Mononuclear cell (primary cell): Measurements from ENCODE around the gene ATP6AP2. TPM values are rescaled to one million over a fixed set of nuclear protein-coding genes. Genes with fewer than 3 reads are reported as not detected.
A peak's percentile ranks its signal among the peaks of the same experiment; 100 is the strongest.
"Not testable (repeated sequence)": the region's sequence is repeated elsewhere in the genome, so short reads cannot be mapped to it uniquely, and the experiment has no call there.

Experiments
- H3K27me3 ChIP-seq: 2 replicates; pipeline ENCODE4 v1.6.0; 2011; ENCODE audit warnings: low read length, control low read depth; ENCODE audit not compliant: insufficient read depth
- H3K4me1 ChIP-seq: 2 replicates; pipeline ENCODE4 v1.5.1; 2011; ENCODE audit warnings: mild to moderate bottlenecking, low read length, control low read depth; ENCODE audit not compliant: insufficient read depth
- H3K4me3 ChIP-seq: 2 replicates; pipeline ENCODE4 v1.5.1; 2011; ENCODE audit warnings: mild to moderate bottlenecking, low read length, moderate library complexity
- H3K9me3 ChIP-seq: 2 replicates; pipeline ENCODE4 v1.5.1; 2011; ENCODE audit warnings: low read depth, mild to moderate bottlenecking, control low read depth, low read length
- total RNA-seq: library from RNA; depleted of rRNA; stranded (reverse); fragments of >200 nt; gene quantifications from one replicate; pipeline ENCODE4 v1.2.3, GENCODE V29; 2012

Gene ATP6AP2
- total RNA-seq, 1 donor, result 167 TPM

DNA sequence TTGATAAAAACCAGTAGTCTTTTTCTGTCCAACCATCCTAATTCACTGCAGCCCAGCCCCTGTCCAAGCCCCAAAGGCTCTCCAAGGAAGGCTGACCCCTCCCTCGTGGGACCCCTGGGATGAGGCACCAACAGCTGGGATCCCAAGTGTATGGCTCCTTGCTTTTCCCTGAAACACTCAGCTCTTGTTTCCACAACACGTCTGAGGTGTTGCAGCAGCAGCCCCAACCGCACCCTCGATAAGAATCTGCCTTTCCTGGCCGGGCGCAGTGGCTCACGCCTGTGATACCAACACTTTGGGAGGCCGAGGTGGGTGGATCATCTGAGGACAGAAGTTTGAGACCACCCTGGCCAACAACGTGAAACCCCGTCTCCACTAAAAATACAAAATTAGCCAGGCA is 17.0 kb upstream of the ATP6AP2 start:
- H3K4me3 ChIP-seq, result no peak overlapping the region
- H3K4me1 ChIP-seq, result no peaks in the 10 kb centered on the region
- no peaks in the 10 kb centered on the region for H3K27me3 ChIP-seq
- no peaks in the 10 kb centered on the region for H3K9me3 ChIP-seq

DNA sequence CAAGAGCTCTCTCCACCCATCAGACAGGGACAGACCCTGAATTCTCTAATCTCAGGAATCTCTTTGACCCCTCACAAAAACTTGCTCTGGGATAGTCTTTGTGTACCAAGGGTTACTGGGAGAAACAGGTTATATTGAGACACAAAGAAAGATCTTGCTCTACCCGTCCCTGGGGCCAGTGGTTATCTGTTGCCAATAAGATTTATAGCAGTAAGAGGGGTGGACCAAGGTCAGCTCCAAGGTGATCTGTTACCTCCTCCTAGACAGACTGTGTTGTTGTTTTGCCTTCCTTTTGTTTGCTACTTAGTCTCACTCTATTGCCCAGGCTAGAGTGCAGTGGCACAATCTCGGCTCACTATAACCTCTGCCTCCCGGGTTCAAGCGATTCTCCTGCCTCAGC is 16.3 kb upstream of the ATP6AP2 start:
- no peaks in the 10 kb centered on the region for H3K9me3 ChIP-seq
- no peaks in the 10 kb centered on the region for H3K4me1 ChIP-seq
- no peaks in the 10 kb centered on the region for H3K27me3 ChIP-seq
- H3K4me3 ChIP-seq, result no peak overlapping the region

DNA sequence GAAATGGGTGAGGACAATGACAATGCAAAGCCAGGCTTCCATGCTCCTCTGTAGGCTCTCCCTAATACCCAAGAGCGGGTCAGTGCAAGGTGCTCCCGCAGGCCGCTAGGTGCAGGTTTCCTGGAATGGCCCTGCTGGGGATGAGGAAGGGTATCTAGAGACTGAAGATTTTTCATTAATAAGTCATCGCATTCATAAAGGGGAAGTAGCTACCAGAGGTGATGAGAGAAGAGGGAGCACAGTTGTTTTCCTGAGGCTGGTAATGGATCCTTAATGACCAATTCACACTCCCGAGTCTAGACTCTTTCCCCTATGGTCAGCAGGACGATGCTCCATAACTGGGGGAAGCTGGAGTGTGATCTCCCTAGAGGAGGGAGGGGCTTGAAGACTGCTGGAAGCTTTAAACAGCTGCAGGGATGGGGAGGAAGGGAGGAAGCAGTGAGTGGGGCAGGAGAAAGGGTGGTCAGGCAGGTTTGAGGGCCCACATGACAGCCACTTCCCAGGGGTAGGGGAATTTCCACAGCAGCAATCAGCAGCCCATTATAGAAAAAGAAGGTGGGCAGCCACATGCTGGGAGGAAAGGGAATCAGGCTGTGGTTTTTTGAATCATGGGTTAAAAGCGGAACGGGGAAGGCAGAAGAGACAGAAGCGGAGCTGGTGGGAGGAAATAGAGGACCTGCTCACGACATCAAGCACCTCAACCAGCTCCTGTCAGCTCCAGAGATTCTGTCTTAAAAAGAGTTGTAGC is 10.2 kb upstream of the ATP6AP2 start:
- Histone ChIP-seq H3K4me1 (peaks cover 19% of the 10 kb centered on the region), H3K4me3 (no peak overlapping the region), H3K27me3 (no peaks in the 10 kb centered on the region), H3K9me3 (no peaks in the 10 kb centered on the region)

DNA sequence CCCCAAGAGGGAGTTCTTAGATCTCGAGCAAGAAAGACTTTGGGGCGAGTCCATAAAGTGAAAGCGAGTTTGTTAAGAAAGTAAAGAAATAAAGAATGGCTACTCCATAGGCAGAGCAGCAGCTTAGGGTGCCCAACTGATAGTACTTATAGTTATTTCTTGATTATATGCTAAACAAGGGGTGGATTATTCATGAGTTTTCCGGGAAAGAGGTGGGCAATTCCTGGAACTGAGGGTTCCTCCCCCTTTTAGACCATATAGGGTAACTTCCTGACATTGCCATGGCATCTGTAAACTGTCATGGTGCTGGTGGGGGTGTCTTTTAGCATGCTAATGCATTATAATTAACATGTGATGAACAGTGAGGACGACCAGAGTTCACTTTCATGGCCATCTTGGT is 9.6 kb upstream of the ATP6AP2 start:
- H3K27me3 ChIP-seq, H3K9me3 ChIP-seq, H3K4me3 ChIP-seq: not testable (repeated sequence)
- H3K4me1 ChIP-seq, result peaks cover 19% of the 10 kb centered on the region

DNA sequence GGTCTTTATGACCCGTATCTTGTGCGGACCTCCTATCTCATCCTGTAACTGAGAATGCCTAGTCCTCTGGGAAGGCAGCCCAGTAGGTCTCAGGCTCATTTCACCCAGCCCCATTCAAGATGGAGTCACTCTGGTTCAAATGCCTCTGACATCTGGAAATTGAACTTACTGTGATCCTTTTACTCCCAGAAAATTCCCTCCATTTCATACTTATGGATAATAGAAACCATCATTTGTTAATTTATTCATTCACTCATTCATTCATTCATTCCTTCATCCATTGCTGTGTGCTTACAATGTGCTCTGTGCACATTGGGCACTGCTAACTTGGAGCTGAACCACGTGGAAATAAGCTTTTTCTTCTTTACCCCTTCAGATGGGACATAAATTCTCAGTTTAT is 9.2 kb upstream of the ATP6AP2 start:
- H3K9me3 ChIP-seq, result no peaks in the 10 kb centered on the region
- peaks cover 19% of the 10 kb centered on the region for H3K4me1 ChIP-seq
- H3K27me3 ChIP-seq, result no peaks in the 10 kb centered on the region
- H3K4me3 ChIP-seq, result no peak overlapping the region

DNA sequence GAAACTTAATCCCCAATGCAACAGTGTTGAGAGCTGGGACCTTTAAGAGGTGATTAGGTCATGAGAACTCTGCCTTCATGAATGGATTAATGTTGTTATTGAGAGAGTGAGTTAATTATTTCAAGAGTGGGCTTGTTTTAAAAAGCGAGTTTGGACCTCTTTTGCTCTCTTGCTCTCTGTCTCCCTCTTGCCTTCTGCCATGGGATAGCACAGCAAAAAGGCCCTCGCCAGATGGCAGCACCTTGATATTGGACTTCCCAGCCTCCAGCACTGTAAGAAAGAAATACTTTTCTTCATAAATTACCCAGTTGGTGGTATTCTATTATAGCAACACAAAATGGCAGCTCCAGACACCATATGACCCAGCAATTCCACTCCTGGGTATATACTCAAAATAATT is 7.0 kb upstream of the ATP6AP2 start:
- Histone ChIP-seq H3K4me1 (peaks cover 35% of the 10 kb centered on the region), H3K4me3 (no peak overlapping the region), H3K9me3 (no peaks in the 10 kb centered on the region), H3K27me3 (no peaks in the 10 kb centered on the region)

DNA sequence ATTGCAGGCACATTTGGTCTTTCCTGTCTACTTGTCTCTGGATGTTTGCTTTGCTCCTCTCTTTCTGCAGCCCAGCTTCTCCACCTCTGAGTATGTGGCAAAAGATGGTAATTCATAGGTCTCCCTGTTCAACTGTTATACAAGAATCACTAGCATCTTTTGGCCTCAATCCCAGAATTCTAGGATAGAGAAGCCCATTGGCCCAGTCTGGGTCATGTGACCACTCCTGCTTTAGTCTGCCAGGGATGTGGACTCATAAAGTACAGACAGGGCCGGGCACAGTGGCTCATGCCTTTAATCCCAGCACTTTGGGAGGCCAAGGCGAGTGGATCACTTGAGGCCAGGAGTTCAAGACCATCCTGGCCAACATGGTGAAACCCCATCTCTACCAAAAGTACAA is 5.4 kb upstream of the ATP6AP2 start:
- not testable (repeated sequence) for H3K4me3 ChIP-seq, H3K9me3 ChIP-seq, H3K27me3 ChIP-seq
- peaks cover 43% of the 10 kb centered on the region for H3K4me1 ChIP-seq

DNA sequence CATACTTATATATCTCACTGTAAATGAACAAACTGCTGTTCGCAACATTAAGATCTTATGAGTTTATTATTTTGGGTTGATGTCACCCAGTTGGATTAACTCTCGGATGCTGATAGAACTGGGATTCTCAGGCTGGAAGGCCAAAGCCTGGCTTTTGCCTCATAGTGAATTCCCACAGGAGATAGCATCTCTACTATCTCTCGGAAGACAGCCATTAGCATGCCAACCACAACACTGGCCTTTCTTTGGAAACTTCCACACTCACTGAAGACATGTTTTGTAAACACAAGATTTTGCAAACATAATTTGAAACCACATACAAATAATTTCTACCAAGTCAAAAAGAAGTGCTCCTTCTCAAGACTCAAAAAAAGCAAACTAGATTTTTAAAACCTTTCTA is 4.5 kb upstream of the ATP6AP2 start:
- H3K4me3 ChIP-seq, result no peak overlapping the region
- H3K4me1 ChIP-seq, result peaks cover 35% of the 10 kb centered on the region
- no peaks in the 10 kb centered on the region for H3K27me3 ChIP-seq
- no peaks in the 10 kb centered on the region for H3K9me3 ChIP-seq

DNA sequence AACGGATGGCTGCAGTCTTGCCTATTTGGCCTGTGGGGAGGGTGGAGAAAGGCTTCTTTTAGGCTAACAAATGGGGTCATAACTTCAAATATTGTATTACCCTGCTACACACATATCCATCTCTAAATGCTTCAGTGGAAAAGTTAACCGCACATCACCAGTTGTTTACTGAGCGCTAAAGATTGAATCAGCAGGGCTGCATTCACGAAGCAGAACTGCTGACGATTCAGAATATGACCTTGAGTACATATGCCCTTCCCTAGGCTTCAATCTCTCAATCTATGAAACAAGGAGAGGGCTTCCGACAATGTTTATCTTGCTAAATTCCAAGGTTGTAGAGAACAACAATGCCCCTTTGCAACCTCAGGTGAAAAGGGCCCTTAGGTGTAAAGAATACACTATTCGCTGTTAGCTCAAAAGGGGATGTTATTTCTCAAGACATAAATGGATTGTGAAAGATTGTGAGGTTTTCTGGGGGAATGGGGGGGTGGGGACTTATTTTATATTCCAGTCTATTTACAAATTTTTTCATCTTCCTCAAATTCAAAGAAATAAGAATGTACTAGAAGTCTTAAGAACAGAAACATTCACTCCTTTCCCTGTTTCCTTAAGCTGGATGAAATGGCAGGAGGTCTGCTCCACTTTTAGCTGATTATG is 2.6 kb upstream of the ATP6AP2 start:
- H3K9me3 ChIP-seq, result no peaks in the 10 kb centered on the region
- no peaks in the 10 kb centered on the region for H3K27me3 ChIP-seq
- peaks cover 49% of the 10 kb centered on the region for H3K4me1 ChIP-seq
- H3K4me3 ChIP-seq, result no peak overlapping the region

DNA sequence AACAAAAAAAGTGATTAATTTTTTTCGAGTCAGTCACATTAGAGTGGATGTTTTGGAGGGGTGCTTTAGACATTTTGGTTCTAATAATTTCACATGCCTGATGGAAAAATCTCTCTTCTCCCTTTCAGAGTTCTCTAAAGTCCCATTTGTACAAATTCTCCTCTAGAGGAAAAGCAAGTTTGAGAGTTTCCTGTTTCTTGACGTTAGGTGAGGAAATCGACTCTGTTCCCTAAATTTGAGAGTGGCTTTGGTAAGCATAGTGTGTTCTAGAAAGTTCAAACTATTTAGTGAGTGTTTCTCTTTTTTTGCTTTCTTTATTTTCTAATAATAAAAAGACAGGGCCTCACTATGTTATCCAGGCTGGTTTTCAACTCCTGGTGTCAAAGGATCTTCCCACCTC is 1.6 kb upstream of the ATP6AP2 start:
- H3K4me3 ChIP-seq, result no peak overlapping the region
- no peaks in the 10 kb centered on the region for H3K9me3 ChIP-seq
- peaks cover 50% of the 10 kb centered on the region for H3K4me1 ChIP-seq
- H3K27me3 ChIP-seq, result no peaks in the 10 kb centered on the region

DNA sequence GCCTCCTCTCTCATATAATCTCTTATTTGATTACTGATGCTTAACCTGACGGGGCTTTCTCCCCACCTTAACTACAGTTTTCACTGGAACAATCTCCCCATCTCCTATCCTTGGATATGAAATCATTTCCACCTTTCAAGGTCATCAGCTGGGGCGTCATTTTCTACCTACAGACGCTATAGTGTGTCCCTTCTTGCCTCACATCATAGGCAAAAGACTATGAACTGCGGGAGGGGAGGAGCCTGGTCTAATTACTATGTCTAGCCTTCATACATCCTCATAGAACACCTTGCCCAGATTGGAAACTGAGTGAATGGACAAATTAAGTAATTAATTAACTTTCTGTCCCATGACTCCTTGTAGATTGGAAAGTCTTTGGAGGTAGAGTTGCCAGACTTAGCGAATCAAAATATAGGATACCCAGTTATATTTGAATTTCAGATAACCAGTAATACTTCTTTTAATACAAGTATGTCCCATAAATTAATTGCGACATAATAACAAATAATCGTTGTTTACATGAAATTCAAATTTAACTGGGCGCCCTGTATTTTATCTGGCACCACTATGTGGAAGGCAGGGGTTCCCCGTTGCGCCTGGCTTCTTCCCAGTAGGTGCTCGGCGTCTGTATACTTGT is 752 bp upstream of the ATP6AP2 start:
- Histone ChIP-seq H3K4me3 (peak overlapping the region; percentile 63), H3K9me3 (no peaks in the 10 kb centered on the region), H3K4me1 (peaks cover 50% of the 10 kb centered on the region), H3K27me3 (no peaks in the 10 kb centered on the region)

DNA sequence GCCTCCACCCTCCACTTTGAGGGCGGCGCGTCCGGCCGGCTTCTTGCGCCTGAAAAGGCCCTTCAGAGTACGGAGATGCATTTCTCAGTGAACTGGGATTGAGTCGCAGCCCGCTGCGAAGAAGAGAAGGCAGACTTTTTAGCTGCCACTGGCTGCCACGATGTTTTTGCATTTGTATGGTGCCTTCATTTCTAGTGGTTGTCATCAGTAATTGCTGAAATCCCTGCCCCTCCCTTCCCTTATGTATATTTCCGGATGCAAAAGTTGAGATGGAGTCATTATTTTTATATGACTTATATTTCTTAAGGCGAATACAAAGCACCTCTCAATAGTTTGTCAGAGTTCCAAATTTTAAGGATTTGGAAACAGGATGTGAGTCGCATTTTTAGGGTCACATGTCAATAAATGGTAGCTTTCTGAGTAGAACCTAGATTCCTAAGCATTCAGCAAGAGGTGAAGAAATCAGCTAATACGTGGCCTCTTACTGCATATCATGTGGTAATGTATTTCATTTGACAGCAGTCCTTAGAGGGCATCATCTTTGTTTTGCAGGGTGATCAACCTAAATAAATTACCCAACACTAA is 658 bp downstream of the ATP6AP2 start:
- Histone ChIP-seq H3K4me1 (peaks cover 50% of the 10 kb centered on the region), H3K27me3 (no peaks in the 10 kb centered on the region), H3K9me3 (no peaks in the 10 kb centered on the region), H3K4me3 (peak overlapping the region; percentile 63)

DNA sequence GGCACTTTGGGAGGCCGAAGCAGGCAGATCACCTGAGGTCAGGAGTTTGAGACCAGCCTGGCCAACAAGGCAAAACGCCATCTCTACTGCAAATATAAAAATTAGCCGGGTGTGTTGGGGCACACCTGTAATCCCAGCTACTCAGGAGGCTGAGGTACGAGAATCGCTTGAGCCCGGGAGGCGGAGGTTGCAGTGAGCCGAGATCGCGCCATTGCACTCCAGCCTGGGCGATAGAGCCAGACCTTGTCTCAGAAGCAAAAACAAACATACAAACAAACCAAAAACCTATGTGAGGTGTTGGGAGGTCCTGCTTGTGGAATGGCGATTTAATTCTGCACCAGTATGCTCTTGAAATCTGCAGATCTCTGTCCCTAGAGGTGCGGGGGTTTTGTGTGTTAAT is 1.4 kb downstream of the ATP6AP2 start:
- peaks cover 49% of the 10 kb centered on the region for H3K4me1 ChIP-seq
- not testable (repeated sequence) for H3K27me3 ChIP-seq, H3K4me3 ChIP-seq, H3K9me3 ChIP-seq

DNA sequence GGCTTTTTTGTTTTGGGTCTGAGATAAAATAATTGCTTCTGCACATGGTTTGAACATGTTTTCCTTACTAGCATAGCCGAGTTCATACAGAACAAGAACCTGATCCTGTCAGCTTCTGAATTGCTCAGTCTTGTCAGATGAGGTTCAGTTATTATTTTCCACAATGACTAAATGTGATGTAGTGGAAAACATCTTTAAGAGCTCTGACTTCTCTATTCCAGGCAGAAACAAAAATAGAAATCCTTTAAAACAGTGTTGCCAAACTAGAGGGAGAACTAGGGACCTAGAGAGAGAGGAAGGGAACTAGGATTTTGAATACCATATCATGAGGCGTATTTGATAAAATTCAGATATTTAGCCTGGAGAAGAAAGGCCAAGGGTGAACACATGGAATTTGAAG is 2.0 kb downstream of the ATP6AP2 start:
- Histone ChIP-seq H3K9me3 (no peaks in the 10 kb centered on the region), H3K4me1 (peaks cover 43% of the 10 kb centered on the region), H3K27me3 (no peaks in the 10 kb centered on the region), H3K4me3 (no peak overlapping the region)

DNA sequence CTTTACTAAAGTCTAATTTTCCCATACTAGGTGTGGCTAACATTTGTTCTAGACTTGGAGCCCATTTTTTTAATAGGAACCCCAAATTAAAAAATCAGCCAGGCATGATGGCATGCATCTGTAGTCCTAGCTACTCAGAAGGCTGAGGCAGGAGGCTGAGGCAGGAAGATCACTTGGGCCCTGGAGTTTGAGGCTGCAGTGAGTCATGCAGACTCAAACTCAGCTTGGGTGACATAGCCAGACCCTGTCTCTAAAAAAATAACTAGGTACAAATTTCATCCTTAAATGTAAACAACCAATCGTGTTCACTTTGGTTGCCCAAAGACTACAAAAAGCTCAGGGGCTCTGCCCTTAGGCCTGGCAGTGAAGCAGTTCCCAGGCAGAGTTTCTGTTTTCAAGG is 6.9 kb downstream of the ATP6AP2 start:
- H3K4me3 ChIP-seq, H3K27me3 ChIP-seq, H3K9me3 ChIP-seq, H3K4me1 ChIP-seq: not testable (repeated sequence)
